Activated CD4-positive, alpha-beta memory T cell treated with anti-CD3 and anti-CD28 coated beads for 36 hours (primary cell): ENCODE results near the gene EYS. TPM values are rescaled to one million over a fixed set of nuclear protein-coding genes. Genes with fewer than 3 reads are reported as not detected.

Experiments used
- CTCF ChIA-PET: fragments of 350-600 bp; sonication (Branson Sonifier 250); formaldehyde crosslinking; loops from one replicate; lab custom pipeline; 2021; ENCODE audit warnings: antibody characterized with exemption, inconsistent platforms; lab: Charles Lee
- POLR2A ChIA-PET: fragments of 350-600 bp; sonication (Branson Sonifier 250); formaldehyde crosslinking; loops from one replicate; lab custom pipeline; 2021; ENCODE audit warnings: antibody characterized with exemption; lab: Charles Lee
- DNase-seq: peaks from one replicate; pipeline ENCODE4 v3.0.0-alpha.2; 2020
- H3K27ac Mint-ChIP-seq: one replicate; pipeline ENCODE4 v1.8.0; 2021; ENCODE audit warnings: mixed read lengths
- H3K27me3 Mint-ChIP-seq: one replicate; pipeline ENCODE4 v1.8.0; 2021; ENCODE audit warnings: mixed read lengths
- H3K36me3 Mint-ChIP-seq: one replicate; pipeline ENCODE4 v1.8.0; 2021; ENCODE audit warnings: mixed read lengths
- H3K4me1 Mint-ChIP-seq: one replicate; pipeline ENCODE4 v1.8.0; 2021; ENCODE audit warnings: low read depth, mixed read lengths
- H3K4me3 Mint-ChIP-seq: one replicate; pipeline ENCODE4 v1.8.0; 2021; ENCODE audit warnings: mild to moderate bottlenecking, mixed read lengths
- H3K9me3 Mint-ChIP-seq: one replicate; pipeline ENCODE4 v1.8.0; 2021; ENCODE audit warnings: mixed read lengths
- intact Hi-C: fragments of 100-400 bp; cut with micrococcal nuclease; formaldehyde crosslinking; loops from one replicate; pipeline ENCODE4 v1.15.1; 2023
- total RNA-seq, 2 experiments: library from RNA; stranded (reverse); gene quantifications; one replicate each; pipeline ENCODE4 v1.2.3, GENCODE V29; 2021

Gene EYS
- total RNA-seq, 2 experiments from 2014 or later = not detected

DNA sequence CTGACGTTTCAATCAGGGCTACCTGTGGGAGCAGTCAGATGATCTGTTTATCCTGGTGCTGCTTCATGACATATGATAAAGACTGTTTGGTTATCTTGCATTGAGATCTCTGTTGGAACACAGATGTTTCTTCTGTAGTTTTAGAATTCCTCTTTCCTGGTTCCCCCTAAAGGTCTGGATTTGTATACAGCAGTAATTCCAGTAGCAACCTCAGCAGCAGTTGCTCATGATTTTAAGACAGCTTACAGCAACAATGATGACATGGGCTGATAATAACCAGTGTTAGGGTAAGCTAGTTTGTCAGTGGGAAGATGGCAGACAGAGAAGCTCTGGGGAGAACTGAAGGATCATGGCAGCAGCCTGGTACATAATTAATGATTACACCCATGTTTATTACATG lies 1632.0 kb downstream of the EYS start:
- intact Hi-C loops = no loop called here
- POLR2A ChIA-PET = no interaction called here
- Mint-ChIP-seq H3K27me3 (no peaks in the 10 kb centered on the region), H3K9me3 (peaks cover 4% of the 10 kb centered on the region), H3K4me1 (no peaks in the 10 kb centered on the region), H3K36me3 (no peaks in the 10 kb centered on the region), H3K27ac (no peak overlapping the region), H3K4me3 (no peak overlapping the region)
- CTCF ChIA-PET = no interaction called here
- DNase-seq = no peak

- DNase-seq = no peak
- Mint-ChIP-seq H3K4me1 (no peaks in the 10 kb centered on the region), H3K4me3 (no peak overlapping the region), H3K27ac (no peak overlapping the region), H3K27me3 (no peaks in the 10 kb centered on the region), H3K36me3 (no peaks in the 10 kb centered on the region), H3K9me3 (peaks cover 4% of the 10 kb centered on the region)
- CTCF ChIA-PET = no interaction called here
- intact Hi-C loops = no loop called here
- POLR2A ChIA-PET = no interaction called here
These were observed 1634.3 kb downstream of the EYS start for GRCh38 chr6:64072686-64073085.

DNA sequence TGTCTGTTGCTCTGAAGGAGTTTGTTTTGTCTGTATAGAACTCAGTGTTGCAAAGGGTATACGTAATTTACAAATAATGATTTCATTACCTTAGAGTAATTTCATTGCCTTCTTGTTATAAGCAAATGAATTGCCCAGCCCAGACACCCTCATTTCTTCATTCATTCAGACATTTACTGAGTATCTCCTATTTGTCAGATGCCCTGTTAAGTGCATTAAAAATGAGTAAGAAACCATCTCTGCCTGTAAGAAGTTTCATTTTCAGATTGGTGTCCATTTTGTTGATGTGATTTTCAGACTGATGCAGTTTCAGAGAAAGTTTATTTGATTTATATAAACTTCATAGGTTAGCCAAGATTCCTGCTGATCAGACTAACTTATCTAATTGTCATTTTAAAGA lies 1642.1 kb downstream of the EYS start:
- peaks cover 8% of the 10 kb centered on the region for H3K9me3 Mint-ChIP-seq
- H3K27ac Mint-ChIP-seq = no peak overlapping the region
- H3K36me3 Mint-ChIP-seq = no peaks in the 10 kb centered on the region
- ChIA-PET CTCF (no interaction called here), POLR2A (no interaction called here)
- H3K4me3 Mint-ChIP-seq = no peak overlapping the region
- intact Hi-C loops = no loop called here
- DNase-seq = no peak
- H3K27me3 Mint-ChIP-seq = no peaks in the 10 kb centered on the region
- no peaks in the 10 kb centered on the region for H3K4me1 Mint-ChIP-seq

- POLR2A ChIA-PET = no interaction called here
- no peak overlapping the region for H3K27ac Mint-ChIP-seq
- no peak overlapping the region for H3K4me3 Mint-ChIP-seq
- peaks cover 8% of the 10 kb centered on the region for H3K9me3 Mint-ChIP-seq
- intact Hi-C loops = no loop called here
- H3K36me3 Mint-ChIP-seq = no peaks in the 10 kb centered on the region
- DNase-seq = no peak
- CTCF ChIA-PET = no interaction called here
- H3K27me3 Mint-ChIP-seq = no peaks in the 10 kb centered on the region
- no peaks in the 10 kb centered on the region for H3K4me1 Mint-ChIP-seq
These were observed 1643.9 kb downstream of the EYS start for GRCh38 chr6:64062960-64063683.

GRCh38 chr6:64054861-64055260 lies 1652.2 kb downstream of the EYS start:
- Mint-ChIP-seq H3K4me1 (no peaks in the 10 kb centered on the region), H3K4me3 (no peak overlapping the region), H3K36me3 (no peaks in the 10 kb centered on the region), H3K9me3 (no peaks in the 10 kb centered on the region), H3K27ac (no peak overlapping the region), H3K27me3 (no peaks in the 10 kb centered on the region)
- intact Hi-C loops = no loop called here
- CTCF ChIA-PET = no interaction called here
- DNase-seq = no peak
- POLR2A ChIA-PET = no interaction called here

DNA sequence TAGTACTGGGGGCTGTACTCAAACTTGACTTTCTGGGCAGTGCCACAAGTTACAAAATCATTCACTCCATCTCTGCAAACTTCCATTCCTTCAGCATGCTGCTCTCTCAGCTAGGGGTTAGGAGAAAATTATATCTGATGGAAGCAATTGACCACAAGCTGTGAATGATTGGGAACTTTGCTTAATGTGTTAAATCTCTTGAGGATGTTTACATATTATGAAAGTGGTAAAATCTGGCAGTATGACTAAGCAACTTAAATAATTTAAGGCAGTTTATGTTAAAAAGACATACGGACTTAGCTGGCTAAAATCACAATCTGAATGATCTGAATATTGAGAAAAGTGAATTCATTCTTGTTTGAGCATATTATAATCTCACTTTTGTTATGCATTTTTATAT lies 1656.4 kb downstream of the EYS start:
- Mint-ChIP-seq H3K4me1 (no peaks in the 10 kb centered on the region), H3K27ac (no peak overlapping the region), H3K4me3 (no peak overlapping the region), H3K27me3 (no peaks in the 10 kb centered on the region), H3K36me3 (no peaks in the 10 kb centered on the region), H3K9me3 (no peaks in the 10 kb centered on the region)
- CTCF ChIA-PET = no interaction called here
- intact Hi-C loops = no loop called here
- POLR2A ChIA-PET = no interaction called here
- DNase-seq = no peak

GRCh38 chr6:64049736-64050135 lies 1657.3 kb downstream of the EYS start:
- ChIA-PET POLR2A (no interaction called here), CTCF (no interaction called here)
- H3K4me3 Mint-ChIP-seq = no peak overlapping the region
- intact Hi-C loops = no loop called here
- no peaks in the 10 kb centered on the region for H3K27me3 Mint-ChIP-seq
- H3K4me1 Mint-ChIP-seq = no peaks in the 10 kb centered on the region
- no peaks in the 10 kb centered on the region for H3K36me3 Mint-ChIP-seq
- no peak for DNase-seq
- no peaks in the 10 kb centered on the region for H3K9me3 Mint-ChIP-seq
- H3K27ac Mint-ChIP-seq = no peak overlapping the region

GRCh38 chr6:64046746-64047208 lies 1660.2 kb downstream of the EYS start:
- Mint-ChIP-seq H3K4me3 (no peak overlapping the region), H3K4me1 (no peaks in the 10 kb centered on the region), H3K9me3 (no peaks in the 10 kb centered on the region), H3K27me3 (no peaks in the 10 kb centered on the region), H3K36me3 (no peaks in the 10 kb centered on the region), H3K27ac (no peak overlapping the region)
- DNase-seq = no peak
- CTCF ChIA-PET = no interaction called here
- intact Hi-C loops = no loop called here
- POLR2A ChIA-PET = no interaction called here

DNA sequence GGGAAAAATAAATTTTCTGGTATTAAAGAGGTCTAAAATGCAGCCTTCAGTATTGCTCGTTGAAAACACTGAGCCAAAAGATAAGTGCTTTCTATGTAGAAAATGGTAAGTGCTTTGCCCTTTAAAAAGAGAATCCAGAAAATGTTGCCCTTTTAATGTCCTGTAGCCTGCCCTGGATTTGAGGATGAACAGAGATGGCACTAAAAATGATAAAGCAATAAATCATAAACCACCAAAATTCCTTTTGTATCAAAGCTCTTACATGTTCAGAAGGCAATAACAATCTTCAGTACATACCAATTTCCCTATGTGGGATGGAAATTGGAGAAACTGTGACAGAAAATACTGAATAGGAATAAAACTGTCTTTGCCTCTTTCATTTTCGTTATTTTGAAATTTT lies 1665.7 kb downstream of the EYS start:
- Mint-ChIP-seq H3K4me3 (no peak overlapping the region), H3K36me3 (no peaks in the 10 kb centered on the region), H3K27me3 (no peaks in the 10 kb centered on the region), H3K9me3 (no peaks in the 10 kb centered on the region), H3K27ac (no peak overlapping the region), H3K4me1 (no peaks in the 10 kb centered on the region)
- intact Hi-C loops = no loop called here
- ChIA-PET CTCF (no interaction called here), POLR2A (no interaction called here)
- no peak for DNase-seq

DNA sequence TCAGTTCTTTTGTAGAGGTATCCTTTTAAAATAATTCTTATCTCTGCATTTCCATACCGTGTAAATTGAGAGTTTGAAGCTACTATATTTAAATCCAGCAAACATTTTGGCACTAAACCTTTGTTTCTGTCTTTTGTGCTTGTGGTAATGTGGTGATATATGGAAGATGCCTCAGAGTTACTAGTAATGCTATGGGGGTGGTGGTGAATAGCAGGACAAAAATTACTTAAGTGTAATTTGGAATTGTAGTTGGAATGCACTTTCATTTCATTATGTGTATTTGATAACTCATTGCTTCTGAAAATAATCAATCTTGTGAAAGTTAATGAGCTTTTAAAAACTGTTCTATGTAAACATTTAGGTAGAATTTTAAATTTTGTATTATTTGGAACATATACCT lies 1666.9 kb downstream of the EYS start:
- ChIA-PET CTCF (no interaction called here), POLR2A (no interaction called here)
- Mint-ChIP-seq H3K36me3 (no peaks in the 10 kb centered on the region), H3K27me3 (no peaks in the 10 kb centered on the region), H3K4me3 (no peak overlapping the region), H3K27ac (no peak overlapping the region), H3K4me1 (no peaks in the 10 kb centered on the region), H3K9me3 (no peaks in the 10 kb centered on the region)
- intact Hi-C loops = no loop called here
- DNase-seq = no peak

GRCh38 chr6:64037427-64037826 lies 1669.6 kb downstream of the EYS start:
- CTCF ChIA-PET = no interaction called here
- Mint-ChIP-seq H3K36me3 (no peaks in the 10 kb centered on the region), H3K9me3 (no peaks in the 10 kb centered on the region), H3K4me3 (no peak overlapping the region), H3K4me1 (no peaks in the 10 kb centered on the region), H3K27ac (no peak overlapping the region), H3K27me3 (no peaks in the 10 kb centered on the region)
- DNase-seq = no peak
- intact Hi-C loops = no loop called here
- POLR2A ChIA-PET = no interaction called here

DNA sequence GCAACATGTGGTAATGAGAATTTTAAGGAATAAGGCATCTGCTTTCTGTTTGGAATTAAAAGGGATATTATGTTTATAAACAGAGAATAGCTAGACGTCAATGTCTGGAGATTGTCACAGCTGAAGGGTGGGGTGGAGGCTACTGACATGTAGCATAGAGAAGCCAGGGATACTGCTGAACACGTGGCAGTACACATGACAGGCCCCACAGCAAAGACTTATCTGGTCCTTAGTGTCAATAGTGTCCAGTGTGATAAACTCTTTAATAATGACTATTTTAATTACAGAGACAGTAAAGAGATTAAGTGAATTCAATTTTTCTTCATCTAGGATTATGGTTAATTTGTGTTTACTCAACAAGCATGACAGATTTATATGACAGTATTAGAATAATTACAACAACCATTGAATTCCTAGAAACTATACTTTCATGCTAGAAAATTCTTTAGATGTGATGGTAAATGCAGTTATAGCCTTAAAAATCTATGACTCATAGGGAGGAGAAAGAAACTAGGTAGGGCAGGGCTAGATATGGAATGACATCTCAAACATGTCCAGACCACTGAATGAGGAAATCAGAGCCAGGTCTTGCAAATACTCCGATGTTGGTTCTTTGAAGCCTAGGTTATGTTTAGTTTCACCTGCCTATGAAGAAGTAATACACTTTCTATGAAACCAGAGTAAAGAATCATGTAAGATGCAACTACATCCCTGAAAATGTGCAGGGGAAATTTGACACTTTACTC lies 1671.9 kb downstream of the EYS start:
- intact Hi-C loops = no loop called here

DNA sequence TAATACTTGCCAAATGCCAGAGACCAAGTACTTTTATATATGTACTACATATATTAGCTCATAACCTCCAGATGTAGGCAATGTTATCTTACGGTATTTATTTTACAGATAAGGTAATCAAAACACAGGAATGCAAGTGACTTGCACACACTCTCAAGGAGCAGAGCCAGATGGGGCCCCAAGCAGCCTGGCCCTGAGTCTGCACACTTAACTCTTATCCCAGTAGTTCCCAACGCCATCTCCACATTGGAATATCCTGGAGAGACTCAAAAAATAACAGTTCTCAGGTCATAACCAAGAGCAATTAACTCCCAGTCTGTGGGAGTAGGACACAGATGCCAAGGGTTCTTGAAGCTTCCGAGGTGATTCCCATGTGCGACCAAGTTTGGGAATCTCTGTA lies 1672.7 kb downstream of the EYS start:
- no peak for DNase-seq
- intact Hi-C loops = no loop called here
- Mint-ChIP-seq H3K4me1 (no peaks in the 10 kb centered on the region), H3K27me3 (no peaks in the 10 kb centered on the region), H3K36me3 (no peaks in the 10 kb centered on the region), H3K9me3 (no peaks in the 10 kb centered on the region), H3K4me3 (no peak overlapping the region), H3K27ac (no peak overlapping the region)
- CTCF ChIA-PET = no interaction called here
- POLR2A ChIA-PET = no interaction called here

More for the DNA sequence above, 1671.9 kb downstream of the EYS start:
- DNase-seq = no peak
- Mint-ChIP-seq H3K4me1 (no peaks in the 10 kb centered on the region), H3K4me3 (no peak overlapping the region), H3K9me3 (no peaks in the 10 kb centered on the region), H3K36me3 (no peaks in the 10 kb centered on the region), H3K27ac (no peak overlapping the region), H3K27me3 (no peaks in the 10 kb centered on the region)
- ChIA-PET CTCF (no interaction called here), POLR2A (no interaction called here)
